Kidney tubule cell (primary cell): ENCODE data around the gene DAP3.
"Not testable (repeated sequence)": the region's sequence is repeated elsewhere in the genome, so short reads cannot be mapped to it uniquely, and the experiment has no call there.

Experiments used
- DNase-seq: peaks from one replicate; pipeline ENCODE4 v3.0.0-alpha.2; 2018; ENCODE audit warnings: low spot score

DAP3 gene

DNA sequence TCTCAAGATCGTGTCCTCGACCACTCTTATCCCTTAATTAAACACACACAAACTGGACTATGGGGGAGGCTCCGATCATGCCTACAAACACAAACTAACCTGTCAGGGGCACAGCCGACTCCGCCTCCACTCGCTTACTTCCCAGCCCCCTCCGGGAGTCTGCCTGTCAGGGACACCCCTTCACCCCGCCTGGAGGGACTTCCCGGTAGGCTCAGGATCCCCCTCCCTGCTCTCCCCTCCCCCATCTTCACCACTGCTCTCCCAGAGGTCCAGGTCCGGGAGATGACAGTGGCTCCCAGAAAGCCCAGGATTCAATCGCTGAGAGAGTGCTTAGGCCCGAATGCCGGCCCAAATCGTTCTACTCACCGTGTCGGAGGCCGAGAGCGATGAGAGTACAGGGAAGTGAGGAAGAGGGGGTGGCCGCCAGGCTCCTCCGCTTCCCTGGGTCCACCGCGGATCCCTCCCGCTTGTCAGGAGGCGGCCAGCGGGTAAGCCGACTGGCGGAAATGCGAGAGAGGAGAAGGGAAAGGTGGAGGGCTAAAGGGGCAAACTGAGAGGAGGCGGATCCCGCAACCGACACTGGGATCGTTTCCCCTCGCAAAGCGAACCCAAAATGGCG lies 1.1 kb upstream of the DAP3 start:
- DNase-seq, result not testable (repeated sequence)

DNA sequence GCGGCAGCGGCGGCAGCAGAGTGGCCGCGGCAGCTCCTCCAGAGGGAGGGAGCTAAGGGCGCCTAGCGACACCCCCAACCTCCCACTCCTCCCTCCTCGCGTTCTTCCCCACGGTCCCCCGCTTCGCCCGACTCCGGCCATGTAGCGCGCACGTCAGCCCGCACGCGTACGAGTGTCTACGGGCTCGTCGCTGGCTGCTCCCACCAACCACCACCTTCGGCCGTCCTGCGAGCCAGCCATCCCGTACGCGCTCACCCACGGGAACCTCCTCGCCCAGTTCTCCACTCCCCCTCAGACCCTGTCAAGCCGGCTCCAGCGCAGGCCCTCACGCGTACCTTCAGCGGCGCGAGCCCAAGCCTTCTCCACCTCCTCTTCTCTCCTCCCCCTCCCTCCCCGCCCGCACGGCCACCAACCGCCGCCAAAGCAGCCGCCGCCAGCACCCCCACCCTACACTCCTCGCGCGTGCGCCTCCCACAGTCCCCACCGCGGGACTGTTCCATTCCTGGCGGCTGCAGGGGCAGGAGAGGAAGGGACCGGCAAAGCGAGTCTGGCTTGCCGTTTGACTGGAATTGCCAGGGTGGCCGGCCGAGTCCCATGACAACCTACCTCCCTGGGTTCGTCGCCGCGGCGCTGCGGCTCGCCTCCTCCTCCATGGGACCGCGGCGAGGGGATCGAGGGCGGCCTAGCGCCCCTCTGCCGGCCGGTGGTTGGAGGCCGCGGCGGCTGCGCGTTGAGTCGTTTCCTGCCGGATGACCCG lies 389 bp upstream of the DAP3 start, which contains the start of gene YY1AP1:
Gene YY1AP1 (minus strand): TSS at position 451 of the 757 bp plus-strand sequence. CDS start 8,338 bp downstream, outside the sequence.
- DNase-seq, result peak; percentile 89

DNA sequence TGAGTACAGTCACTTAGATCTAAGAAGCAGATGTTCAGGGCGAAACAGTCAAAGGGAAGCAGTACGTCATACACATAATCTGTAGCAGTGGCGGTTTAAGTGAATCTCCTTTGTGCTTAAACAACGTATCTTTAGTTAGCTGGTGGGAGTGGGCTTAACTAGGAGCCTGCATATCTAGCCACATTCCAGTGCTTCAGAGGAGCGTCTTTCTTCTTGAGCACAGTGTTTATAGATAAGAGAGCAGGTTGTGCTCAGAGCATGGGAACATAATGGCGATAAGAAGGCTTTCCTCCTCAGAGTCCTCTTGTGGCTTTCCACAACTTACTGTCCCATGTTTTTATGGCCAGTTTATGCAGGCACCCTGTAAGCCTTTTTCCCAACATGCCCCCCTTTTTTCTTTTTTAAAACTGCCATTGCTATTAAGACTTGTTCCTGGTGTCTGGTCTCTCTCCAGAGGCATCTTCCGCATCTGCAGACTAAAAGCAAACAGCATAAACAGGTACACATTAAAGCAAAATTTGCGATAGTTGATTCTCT lies 3.2 kb downstream of the DAP3 start:
- no peak for DNase-seq

DNA sequence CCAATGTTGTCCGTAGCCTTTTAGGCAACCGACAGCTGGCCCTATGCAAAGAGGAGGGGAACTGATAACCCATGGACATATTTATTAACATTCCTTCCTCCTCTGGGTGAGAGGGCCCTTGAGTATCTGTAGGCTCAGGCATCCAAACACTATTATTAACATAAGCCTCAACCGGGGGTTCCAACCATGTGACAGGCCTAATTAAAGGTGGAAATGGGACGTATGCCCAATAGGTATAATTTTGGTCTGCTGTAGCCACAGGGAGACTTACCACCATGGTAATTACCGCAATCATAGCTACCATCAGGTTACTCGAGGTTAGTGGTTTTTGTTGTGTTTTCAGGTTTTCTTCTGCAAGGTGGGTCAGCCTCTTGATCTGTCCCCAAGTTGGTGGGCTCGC lies 5.3 kb downstream of the DAP3 start:
- DNase-seq, result no peak

DNA sequence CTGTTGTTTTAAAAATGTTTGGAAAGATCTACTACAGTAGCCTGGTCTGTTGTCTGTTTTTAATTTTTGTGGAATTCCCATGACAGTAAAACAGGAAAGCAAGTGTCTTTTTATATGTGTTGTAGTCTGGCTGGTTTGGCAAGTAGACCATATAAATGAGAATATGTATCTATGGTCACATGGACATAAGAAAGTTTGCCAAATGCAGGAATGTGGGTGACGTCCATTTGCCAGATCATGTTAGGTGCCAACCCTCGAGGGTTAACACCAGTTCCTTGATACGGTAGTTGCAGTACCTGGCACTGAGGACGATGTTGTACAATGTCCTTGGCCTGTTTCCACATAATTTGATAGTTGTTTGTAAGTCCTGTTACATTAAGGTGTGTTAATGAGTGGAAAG lies 6.2 kb downstream of the DAP3 start:
- no peak for DNase-seq

DNA sequence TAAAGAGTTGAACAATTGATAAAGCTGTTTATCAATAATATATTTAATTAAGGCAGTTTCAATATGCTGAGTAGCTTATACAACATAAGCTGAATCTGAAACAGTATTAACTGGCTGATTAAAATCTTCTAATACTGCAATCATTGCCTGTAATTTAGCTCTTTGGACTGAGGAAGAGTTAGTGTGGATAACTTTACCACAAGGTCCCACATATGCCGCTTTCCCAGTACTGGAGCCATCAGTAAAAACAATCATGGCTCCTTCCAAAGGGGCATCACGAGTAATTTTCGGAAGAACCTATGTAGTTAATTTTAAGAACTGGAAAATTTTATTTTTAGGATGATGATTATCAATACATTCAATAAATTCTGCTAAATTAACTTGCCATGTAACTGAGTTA lies 6.7 kb downstream of the DAP3 start:
- DNase-seq, result no peak

DNA sequence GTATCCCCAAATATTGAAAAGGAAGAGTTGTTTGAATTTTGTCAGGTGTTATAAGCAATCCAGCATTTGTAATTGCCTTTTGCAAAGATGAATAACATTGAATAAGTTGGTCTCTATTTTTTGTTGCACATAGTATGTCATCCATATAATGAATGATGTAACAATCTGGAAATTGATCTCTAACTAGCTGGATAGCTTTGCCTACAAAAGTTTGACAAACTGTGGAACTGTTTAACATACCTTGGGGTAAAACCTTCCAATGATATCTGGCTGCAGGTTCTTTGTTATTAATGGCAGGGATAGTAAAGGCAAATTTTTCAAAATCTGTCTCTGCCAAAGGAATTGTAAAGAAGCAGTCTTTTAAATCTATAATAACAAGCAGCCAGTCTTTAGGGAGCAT lies 7.6 kb downstream of the DAP3 start:
- no peak for DNase-seq

DNA sequence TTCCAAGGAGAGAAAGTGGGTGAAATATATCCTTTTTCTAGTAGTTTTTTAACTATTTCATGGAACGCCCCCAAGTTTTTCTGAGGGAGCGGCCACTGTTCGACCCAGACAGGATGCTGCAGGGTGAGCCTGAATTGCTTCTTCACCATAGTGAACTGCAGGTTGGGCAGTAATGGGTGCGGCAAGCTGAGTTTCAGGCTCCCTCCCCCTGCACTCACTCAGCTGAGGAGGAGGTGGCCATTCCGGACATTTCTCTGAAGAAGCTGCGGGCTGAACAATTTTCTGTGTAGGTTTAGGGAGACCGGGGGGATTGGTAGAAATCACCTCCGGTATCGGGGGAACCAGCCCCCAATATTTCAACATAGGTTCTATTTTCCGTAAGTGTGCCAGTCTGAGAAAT lies 8.2 kb downstream of the DAP3 start:
- DNase-seq, result no peak

DNA sequence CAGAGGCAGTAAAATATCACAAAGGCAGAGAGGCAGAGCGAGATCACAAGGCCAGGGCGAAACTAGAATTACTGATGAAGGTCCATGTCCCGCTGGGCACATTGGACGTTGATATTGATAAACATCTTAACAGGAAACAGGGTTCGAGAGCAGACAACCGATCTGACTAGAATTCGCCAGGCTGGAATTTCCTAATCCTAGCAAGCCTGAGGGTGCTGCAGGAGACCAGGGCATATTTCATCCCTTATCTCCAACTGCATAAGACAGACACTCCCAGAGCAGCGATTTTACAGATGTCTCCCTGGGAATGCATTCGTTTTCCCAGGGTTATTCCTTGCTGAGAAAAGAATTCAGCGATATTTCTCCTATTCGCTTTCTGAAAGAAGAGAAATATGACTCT lies 8.7 kb downstream of the DAP3 start:
- DNase-seq, result not testable (repeated sequence)

DNA sequence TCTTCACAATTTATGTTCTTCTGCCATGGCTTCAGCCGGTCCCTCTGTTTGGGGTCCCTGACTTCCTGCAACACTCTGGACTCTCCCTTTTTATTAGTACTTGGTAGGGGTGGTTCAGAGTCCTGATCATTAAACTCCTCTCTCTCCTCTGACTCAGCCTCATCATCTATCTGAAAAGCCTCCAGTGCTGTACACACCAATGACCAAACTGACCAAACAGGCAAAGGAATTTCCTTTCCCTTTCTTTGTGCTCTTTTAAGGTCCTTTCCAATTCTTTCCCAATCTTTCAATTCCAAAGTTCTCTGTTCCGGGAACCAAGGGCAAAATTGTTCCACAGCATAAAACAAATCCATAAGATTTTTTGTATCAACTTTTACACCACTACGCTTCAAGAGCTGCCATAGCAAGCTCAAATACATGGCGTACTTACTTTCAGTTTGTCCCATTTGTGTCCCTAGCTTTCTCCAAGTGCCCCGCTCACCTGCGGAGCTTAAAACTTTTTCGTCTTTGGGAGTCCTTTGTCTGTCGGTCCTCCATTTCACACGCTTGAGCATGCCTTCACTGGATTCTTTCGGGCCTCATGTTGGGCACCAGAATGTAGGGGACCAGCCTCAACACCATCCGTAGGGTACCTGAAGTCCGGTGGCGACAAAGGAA lies 9.6 kb downstream of the DAP3 start:
- peak; percentile 60 for DNase-seq

DNA sequence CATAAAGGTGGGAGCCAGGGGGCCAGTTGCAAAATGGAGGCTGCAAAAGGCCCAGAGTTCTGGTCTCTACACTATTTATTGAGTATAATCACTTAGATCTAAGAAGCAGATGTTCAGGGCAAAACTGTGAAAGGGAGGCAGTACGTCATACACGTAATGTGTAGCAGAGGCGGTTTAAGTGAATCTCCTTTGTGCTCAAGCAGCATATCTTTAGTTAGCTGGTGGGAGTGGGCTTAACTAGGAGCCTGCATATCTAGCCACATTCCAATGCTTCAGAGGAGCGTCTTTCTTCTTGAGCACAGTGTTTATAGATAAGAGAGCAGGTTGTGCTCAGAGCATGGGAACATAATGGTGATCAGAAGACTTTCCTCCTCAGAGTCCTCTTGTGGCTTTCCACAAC lies 10.2 kb downstream of the DAP3 start:
- not testable (repeated sequence) for DNase-seq

DNA sequence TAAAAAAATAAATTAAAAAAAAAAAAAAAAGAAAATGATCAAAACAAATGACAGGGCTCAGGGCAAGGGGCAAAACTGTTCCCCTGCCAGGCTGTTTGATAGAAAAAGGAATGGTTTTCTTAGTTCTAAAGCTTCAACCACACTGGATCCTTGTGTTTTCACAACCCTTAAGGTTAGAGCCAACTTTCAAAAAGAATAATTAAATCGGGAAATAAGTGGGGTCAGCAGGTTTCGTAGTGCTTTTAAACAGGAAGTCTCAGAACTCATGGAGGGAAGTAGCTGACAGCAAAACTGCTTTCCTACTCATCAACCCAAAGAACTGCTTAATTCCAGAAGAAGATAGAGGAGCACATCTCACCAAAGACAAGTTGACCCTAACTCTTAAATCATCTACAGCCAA lies 12.8 kb downstream of the DAP3 start:
- not testable (repeated sequence) for DNase-seq

DNA sequence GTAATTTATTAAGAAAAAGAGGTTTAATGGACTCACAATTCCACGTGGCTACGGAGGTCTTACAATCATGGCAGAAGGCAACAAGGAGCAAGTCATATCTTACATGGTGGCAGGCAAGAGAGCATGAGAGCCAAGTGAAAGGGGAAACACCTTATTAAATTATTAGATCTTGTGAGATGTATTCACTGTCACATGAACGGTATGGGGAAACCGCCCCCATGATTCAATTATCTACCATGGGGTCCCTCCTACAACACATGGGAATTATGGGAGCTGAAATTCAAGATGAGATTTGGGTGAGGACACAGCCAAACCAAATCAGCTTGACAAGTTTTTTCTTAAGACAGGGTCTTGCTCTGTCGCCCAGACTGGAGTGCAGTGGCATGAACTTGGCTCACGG lies 14.3 kb downstream of the DAP3 start:
- DNase-seq, result no peak

DNA sequence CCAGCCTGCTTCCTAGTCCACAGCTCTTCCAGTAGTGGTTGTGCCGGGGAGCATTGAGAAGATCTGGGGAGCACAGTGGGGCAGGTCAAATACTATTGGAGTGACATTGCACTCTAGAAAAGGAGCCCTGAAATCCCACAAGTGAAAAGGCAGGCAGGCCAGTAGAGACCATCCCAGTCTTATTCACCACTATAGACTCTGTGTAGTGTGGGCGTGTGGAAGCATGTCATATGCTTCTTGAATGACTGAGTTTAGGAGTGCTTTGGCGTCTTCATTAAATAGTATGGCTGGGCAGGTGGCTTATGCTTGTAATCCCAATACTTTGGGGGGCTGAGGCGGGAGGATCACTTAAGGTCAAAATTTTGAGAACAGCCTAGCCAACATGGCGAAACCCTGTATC lies 15.5 kb downstream of the DAP3 start:
- not testable (repeated sequence) for DNase-seq

DNA sequence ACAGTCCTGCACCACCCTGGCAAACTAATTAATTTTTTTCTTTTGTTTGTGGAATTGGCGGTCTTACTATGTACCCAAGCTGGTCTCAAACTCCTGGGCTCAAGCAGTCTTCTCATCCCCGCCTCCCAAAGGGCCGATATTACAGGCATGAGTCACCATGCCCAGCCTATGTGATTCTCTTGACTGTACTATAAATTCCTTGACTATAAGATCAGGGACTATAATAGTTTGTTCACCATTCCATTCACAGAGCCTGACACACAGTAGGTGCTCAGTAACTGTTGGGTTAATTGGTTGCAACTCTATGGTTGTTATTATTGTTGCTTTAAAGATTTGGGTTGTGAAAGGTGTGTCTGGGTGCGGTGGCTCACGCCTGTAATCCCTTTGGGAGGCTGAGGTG lies 17.2 kb downstream of the DAP3 start:
- DNase-seq, result peak; percentile 39

DNA sequence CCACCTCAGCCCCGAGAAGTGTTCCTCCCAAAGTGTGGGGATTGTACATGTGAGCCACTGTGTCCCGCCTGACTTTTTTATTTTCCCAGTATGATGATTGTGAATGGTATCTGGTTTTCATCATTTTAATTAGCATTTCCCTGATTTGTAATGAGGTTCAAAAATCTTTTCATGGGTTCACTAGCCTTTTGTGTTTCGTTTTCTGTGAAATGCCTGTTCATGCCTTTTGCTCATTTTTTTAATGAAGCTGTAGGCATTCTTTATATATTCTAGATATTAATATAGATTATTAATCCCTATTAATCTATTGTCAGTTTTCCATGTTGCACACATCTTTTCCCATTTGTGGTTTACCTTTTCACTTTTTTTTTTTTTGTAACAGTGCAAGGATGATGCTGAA lies 20.5 kb downstream of the DAP3 start:
- no peak for DNase-seq

DNA sequence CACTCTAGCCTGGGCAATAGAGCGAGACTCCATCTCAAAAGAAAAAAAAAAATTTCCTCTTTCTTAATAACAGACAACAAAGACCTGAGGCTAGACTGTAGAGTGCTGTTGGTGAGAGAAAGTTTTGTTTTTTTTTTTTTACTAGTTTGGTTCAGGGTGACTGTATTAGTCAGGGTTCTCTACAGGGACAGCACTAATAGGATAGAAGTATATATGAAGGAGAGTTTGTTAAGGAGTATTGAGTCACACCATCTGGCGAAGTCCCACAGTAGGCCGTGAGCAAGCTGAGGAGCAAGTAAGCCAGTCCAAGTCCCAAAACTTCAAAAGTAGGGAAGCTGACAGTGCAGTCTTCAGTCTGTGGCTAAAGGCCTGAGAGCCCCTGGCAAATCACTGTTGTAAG lies 22.6 kb downstream of the DAP3 start:
- DNase-seq, result not testable (repeated sequence)

DNA sequence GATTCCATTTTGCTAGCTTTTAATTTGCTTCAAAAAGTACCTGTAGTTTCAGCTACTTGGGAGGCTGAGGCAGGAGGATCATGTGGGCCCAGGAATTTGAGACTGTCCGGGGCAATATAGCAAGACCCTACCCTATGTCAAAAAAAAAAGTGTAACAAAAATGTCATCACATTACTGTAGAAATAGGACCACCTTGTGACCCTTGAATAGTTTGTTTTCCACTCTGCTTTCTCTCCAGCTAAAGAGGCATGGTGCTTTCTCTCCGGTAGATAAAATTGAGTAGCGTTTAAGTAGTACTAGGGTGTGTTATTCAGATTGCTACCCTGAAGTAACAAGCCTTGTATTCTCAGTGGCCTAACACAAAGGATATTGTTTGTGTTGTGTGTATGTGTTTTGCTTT lies 23.7 kb downstream of the DAP3 start:
- not testable (repeated sequence) for DNase-seq

DNA sequence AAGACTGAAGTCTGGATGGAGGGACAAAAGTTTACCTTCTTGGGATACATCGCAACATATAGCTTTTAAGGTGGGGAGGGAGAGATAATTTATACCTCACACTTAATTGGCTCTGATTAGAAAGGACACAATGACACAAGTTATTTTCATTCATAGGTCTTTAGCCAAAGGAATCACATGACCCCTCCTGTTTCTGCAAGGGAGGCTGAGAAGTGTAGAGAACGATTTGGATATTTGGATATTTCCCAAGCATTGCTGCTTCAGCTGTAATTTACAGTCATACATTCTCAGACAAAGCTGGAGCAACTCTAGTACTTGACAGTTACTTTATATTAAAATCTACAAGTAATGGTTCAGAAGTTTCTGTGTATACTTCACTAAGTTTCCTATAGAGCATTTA lies 24.2 kb downstream of the DAP3 start:
- DNase-seq, result no peak

DNA sequence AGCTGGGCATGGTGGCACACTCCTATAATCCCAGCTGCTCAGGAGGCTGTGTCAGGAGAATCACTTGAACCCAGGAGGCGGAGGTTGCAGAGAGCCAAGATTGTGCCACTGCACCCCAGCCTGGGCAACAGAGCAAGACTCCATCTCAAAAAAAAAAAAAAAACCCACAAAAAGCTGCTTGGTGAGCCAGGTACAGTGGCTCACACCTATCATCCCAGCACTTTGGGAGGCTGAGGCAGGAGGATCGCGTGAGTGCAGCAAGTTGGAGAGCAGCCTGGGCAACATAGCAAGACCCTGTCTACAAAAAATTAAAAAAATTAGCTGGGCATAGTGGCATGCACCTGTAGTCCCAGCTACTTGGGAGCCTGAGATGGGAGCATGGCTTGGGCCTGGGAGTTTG lies 26.2 kb downstream of the DAP3 start:
- not testable (repeated sequence) for DNase-seq

DNA sequence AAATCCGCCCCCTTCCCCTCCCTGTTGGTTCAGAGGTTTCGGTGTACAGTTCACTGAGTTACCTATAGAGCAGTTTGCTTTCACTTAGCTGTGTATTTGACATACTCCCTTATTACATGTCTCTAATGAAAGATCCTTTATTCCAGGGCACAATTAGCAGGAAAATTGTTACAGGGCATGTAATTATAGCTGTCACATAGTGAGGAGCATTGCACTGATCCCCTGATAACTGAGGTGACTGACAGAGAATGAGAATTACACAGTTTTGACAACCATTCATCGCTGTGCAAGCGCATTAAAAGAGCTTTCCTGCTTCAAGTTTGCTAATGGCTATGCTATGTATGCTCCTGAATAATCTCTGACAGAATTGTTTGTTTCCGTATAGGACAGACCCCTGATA lies 26.9 kb downstream of the DAP3 start:
- no peak for DNase-seq

DNA sequence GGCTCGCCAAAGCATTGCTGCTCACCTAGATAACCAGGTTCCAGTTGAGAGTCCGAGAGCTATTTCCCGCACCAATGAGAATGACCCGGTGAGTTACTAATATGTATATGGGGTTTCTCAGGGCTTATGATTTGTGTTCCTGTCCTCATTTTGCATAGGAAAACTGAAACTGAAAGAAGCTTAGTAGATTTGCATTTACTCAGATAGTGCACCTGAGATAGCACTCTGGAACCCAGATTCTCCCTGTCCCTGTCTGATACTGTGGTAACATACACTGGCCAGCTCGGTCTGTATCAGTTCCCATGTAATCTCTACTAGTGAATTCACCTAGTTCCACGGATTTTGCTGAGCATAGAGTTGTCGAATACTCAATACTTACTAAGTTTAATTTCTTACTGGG lies 28.1 kb downstream of the DAP3 start:
- no peak for DNase-seq

DNA sequence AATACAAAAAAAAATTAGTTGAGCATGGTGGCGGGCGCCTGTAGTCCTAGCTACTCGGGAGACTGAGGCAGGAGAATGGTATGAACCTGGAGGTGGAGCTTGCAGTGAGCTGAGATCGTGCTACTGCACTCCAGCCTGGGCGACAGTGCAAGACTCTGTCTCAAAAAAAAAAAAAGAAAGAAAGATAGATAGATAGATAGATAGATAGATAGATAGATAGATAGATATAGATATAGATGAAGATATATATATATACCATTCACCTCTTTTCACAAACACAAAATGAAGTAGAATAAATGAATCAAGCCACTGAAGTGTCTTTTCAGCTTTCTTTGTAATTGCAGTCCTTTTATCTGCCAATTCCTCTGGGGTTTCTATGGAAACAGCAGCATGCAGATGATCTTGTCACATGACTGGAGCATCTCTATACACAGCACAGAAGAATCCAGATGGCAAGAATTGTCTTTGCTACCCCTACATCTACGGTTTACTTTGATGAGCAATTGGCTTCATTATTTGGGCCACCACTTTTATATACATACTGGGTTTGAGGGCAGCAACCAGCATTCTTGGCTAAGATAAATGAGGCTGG lies 29.7 kb downstream of the DAP3 start:
- not testable (repeated sequence) for DNase-seq
